Uterus (tissue), 4 donors: ENCODE measurements around the gene SARS1. TPM values are rescaled to one million over a fixed set of nuclear protein-coding genes. Genes with fewer than 3 reads are reported as not detected.

ENCODE experiments used
- DNase-seq, 2 donors: peaks; one replicate each; pipeline ENCODE4 v3.0.0-alpha.2; 2019 to 2020
- H3K27ac ChIP-seq, 2 donors: fragments of 200-600 bp; sonication (generic); 1 replicate in 1 of 2; 2 replicates in 1 of 2; pipeline ENCODE4 v1.5.1; 2016 to 2018
- H3K27me3 ChIP-seq, 2 donors: fragments of 200-600 bp; sonication (generic); one replicate each; pipeline ENCODE4 v1.5.1; 2018 to 2019; ENCODE audit warnings: control low read depth in 1 of 2
- H3K36me3 ChIP-seq, 2 donors: fragments of 200-600 bp; sonication (generic); one replicate each; pipeline ENCODE4 v1.5.1; 2019; ENCODE audit warnings: control low read depth in 1 of 2
- H3K4me1 ChIP-seq, 2 donors: fragments of 200-600 bp; sonication (generic); one replicate each; pipeline ENCODE4 v1.5.1; 2018 to 2019; ENCODE audit warnings: control low read depth in 1 of 2
- H3K4me3 ChIP-seq, 2 donors: fragments of 200-600 bp; sonication (generic); 1 replicate in 1 of 2; 2 replicates in 1 of 2; pipeline ENCODE4 v1.5.1; 2018 to 2019; ENCODE audit warnings: mild to moderate bottlenecking in 1 of 2
- H3K9me3 ChIP-seq, 2 donors: fragments of 200-600 bp; sonication (generic); one replicate each; pipeline ENCODE4 v1.5.1; 2019; ENCODE audit warnings: control low read depth in 1 of 2
- POLR2A ChIP-seq, 2 donors: fragments of 450-650 bp; IDR thresholded peaks; one replicate each; pipeline ENCODE4 v1.6.1; 2016; ENCODE audit warnings: antibody characterized with exemption in 2 of 2, mild to moderate bottlenecking in 1 of 2, moderate library complexity in 1 of 2
- intact Hi-C: fragments of 100-400 bp; cut with DNase I; formaldehyde crosslinking; loops from one replicate; pipeline ENCODE4 v1.15.1; 2023; ENCODE audit warnings: low total_unique reads
- total RNA-seq, 4 donors: library from RNA; depleted of rRNA in 3 of 4; stranded (reverse); fragments of >200 nt in 3 of 4; gene quantifications; one replicate each; pipeline versions ENCODE4 v1.1.0 to v1.2.4, GENCODE V29; 2014 to 2023
- TF ChIP-seq, protein P1 (sequence below), 4 experiments: fragments of 200-600 bp in 2 of 4; fragments of 450-650 bp in 2 of 4; sonication (generic) in 2 of 4; IDR thresholded peaks; one replicate each; pipeline ENCODE4 v1.5.1; 2016 to 2019; ENCODE audit warnings: antibody characterized with exemption in 4 of 4, mild to moderate bottlenecking in 2 of 4, moderate library complexity in 1 of 4
- donor health status: DM: yes; HTN: yes; CAD: no.

The SARS1 gene
- total RNA-seq, 4 donors from 2014 or later: 98.1 to 138 (median 112) TPM

DNA sequence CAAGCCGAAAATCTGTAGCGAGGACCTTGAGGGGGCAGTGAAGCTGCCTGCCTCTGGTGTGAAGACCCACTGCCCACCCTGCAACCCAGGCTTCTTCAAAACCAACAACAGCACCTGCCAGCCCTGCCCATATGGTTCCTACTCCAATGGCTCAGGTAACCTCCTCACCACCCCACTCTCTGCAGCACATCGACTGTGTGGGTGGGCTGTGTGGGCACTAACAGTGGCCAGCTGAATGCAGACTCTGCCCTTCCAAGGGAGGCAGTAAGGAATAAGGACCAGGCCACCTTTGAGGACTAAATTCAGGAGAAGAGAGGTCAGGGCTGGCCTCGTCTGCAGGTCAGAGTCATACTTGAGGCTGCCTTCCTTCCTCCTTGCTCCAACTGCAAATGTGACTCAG, 25.5 kb upstream of the SARS1 start:
- Histone ChIP-seq H3K36me3 (no peaks in the 10 kb centered on the region), H3K9me3 (no peaks in the 10 kb centered on the region), H3K27ac (no peak overlapping the region), H3K4me1 (peaks cover 0 to 4% of the 10 kb centered on the region in 2 donors), H3K27me3 (no peaks in the 10 kb centered on the region), H3K4me3 (no peak overlapping the region)
- no peak for DNase-seq
- intact Hi-C loops: no loop called here
- TF ChIP-seq, protein P1, sequence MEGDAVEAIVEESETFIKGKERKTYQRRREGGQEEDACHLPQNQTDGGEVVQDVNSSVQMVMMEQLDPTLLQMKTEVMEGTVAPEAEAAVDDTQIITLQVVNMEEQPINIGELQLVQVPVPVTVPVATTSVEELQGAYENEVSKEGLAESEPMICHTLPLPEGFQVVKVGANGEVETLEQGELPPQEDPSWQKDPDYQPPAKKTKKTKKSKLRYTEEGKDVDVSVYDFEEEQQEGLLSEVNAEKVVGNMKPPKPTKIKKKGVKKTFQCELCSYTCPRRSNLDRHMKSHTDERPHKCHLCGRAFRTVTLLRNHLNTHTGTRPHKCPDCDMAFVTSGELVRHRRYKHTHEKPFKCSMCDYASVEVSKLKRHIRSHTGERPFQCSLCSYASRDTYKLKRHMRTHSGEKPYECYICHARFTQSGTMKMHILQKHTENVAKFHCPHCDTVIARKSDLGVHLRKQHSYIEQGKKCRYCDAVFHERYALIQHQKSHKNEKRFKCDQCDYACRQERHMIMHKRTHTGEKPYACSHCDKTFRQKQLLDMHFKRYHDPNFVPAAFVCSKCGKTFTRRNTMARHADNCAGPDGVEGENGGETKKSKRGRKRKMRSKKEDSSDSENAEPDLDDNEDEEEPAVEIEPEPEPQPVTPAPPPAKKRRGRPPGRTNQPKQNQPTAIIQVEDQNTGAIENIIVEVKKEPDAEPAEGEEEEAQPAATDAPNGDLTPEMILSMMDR (IDR thresholded peaks at IDR 0.05): no peak
- TF ChIP-seq POLR2A (IDR thresholded peaks at IDR 0.05): no peak

DNA sequence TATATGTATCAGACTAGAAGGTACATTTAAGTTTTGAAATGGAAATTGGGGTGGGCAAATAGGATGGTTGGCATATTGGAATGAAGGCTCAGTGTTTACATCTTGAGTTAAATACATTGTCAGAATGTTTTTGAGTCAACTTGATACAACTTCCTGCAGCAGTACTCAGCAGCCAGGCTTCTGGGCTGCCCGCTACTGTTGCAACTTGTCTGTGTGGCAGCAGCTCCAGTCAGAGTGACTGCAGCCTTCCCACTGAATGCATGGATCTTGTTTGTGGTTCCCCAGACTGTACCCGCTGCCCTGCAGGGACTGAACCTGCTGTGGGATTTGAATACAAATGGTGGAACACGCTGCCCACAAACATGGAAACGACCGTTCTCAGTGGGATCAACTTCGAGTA, 24.9 kb upstream of the SARS1 start:
- Histone ChIP-seq H3K36me3 (no peaks in the 10 kb centered on the region), H3K27ac (no peak overlapping the region), H3K9me3 (no peaks in the 10 kb centered on the region), H3K4me1 (peaks cover 0 to 4% of the 10 kb centered on the region in 2 donors), H3K27me3 (no peaks in the 10 kb centered on the region), H3K4me3 (no peak overlapping the region)
- DNase-seq: no peak
- TF ChIP-seq, protein P1 (IDR thresholded peaks at IDR 0.05): no peak
- no peak for TF ChIP-seq POLR2A (IDR thresholded peaks at IDR 0.05)
- intact Hi-C loops: no loop called here

DNA sequence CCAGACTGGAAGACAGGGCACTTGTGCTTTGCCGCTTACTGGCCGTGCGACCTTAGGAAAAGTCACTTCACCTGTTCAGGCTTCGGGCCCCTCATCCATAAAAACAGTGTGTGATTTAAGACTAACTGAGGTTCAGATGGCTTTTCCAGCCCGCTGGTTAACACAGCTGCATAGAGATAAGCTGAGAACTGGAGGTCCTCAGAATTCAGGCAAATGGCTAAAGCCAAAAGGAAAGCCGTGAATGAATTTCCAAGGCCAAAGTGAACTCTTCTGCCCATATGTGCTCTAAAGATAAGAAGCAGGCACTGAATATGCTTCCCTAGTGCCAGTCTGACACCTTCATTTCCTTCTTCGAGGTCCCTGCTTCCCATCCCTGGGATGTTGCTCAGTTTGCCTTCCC, 23.5 kb upstream of the SARS1 start:
- DNase-seq: no peak
- Histone ChIP-seq H3K27me3 (no peaks in the 10 kb centered on the region), H3K4me3 (no peak overlapping the region), H3K4me1 (peaks cover 0 to 4% of the 10 kb centered on the region in 2 donors), H3K27ac (no peak overlapping the region), H3K36me3 (no peaks in the 10 kb centered on the region), H3K9me3 (no peaks in the 10 kb centered on the region)
- intact Hi-C loops: no loop called here
- TF ChIP-seq, protein P1 (IDR thresholded peaks at IDR 0.05): no peak
- no peak for TF ChIP-seq POLR2A (IDR thresholded peaks at IDR 0.05)

DNA sequence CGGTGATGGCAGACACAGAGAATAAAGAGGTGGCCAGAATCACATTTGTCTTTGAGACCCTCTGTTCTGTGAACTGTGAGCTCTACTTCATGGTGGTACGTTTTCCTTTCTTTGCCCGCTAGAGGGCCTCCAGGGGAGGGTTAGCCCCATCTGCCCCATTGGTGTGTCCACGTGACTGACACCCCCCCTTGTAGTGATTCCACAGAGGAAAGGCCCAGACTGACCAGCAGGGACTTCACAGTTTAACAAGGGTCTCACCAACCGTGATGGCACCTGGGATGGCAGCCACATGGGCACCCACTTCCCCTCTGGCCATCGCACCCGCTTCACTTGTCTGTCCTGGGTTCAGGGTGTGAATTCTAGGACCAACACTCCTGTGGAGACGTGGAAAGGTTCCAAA, 22.3 kb upstream of the SARS1 start:
- intact Hi-C loops: no loop called here
- Histone ChIP-seq H3K36me3 (no peaks in the 10 kb centered on the region), H3K27me3 (no peaks in the 10 kb centered on the region), H3K4me3 (no peak overlapping the region), H3K4me1 (peaks cover 0 to 2% of the 10 kb centered on the region in 2 donors), H3K9me3 (no peaks in the 10 kb centered on the region), H3K27ac (no peak overlapping the region)
- no peak for DNase-seq
- no peak for TF ChIP-seq POLR2A (IDR thresholded peaks at IDR 0.05)
- TF ChIP-seq, protein P1 (IDR thresholded peaks at IDR 0.05): no peak

DNA sequence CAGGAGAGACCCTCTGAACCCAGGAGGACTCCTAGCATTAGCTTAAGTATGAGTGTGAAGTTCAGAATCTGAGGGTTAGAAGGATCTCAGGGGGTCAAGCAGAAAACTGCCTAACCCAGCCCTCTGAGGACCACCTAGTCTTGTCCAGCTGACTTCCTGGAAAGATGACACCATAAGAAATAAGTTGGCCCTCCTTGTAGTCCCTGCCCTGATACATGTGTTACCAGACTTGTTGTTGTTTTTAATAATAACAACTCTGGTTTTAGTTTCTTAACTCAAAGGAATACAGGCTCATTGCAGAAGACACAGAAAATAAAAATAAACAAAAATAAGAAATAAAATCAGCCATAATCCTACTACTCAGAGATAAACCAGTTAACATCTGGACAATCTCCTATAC, 21.8 kb upstream of the SARS1 start:
- no peak for DNase-seq
- intact Hi-C loops: no loop called here
- H3K9me3 ChIP-seq: no peaks in the 10 kb centered on the region

More for the DNA sequence above, 21.8 kb upstream of the SARS1 start:
- Histone ChIP-seq H3K27ac (no peak overlapping the region), H3K4me3 (no peak overlapping the region), H3K27me3 (no peaks in the 10 kb centered on the region), H3K36me3 (no peaks in the 10 kb centered on the region), H3K4me1 (no peaks in the 10 kb centered on the region)
- TF ChIP-seq, protein P1 (IDR thresholded peaks at IDR 0.05): no peak
- no peak for TF ChIP-seq POLR2A (IDR thresholded peaks at IDR 0.05)
